Stimulated activated naive CD8-positive, alpha-beta T cell treated with anti-CD3 and anti-CD28 coated beads, Interleukin-15, amount 100 ng/mL, for 72 hours (primary cell): ENCODE data around the gene STOX2.
"Not testable (repeated sequence)": the region's sequence is repeated elsewhere in the genome, so short reads cannot be mapped to it uniquely, and the experiment has no call there.

Experiments used
- ATAC-seq: fragments of 150-1000 bp; cut with Tn5 transposase; 2 replicates; pipeline ENCODE4 v1.10.0; 2021; ENCODE audit warnings: mild to moderate bottlenecking, moderate library complexity
- DNase-seq, 2 donors: peaks; one replicate each; pipeline ENCODE4 v3.0.0; 2021 to 2022
- H3K27ac Mint-ChIP-seq, 2 donors: one replicate each; pipeline ENCODE4 v1.8.0; 2022; ENCODE audit warnings: mild to moderate bottlenecking in 2 of 2, mixed read lengths in 2 of 2, moderate library complexity in 2 of 2
- H3K27me3 Mint-ChIP-seq: one replicate; pipeline ENCODE4 v1.8.0; 2022; ENCODE audit warnings: mixed read lengths
- H3K4me1 Mint-ChIP-seq: one replicate; pipeline ENCODE4 v1.8.0; 2022; ENCODE audit warnings: mild to moderate bottlenecking, mixed read lengths
- H3K4me3 Mint-ChIP-seq, 2 donors: one replicate each; pipeline ENCODE4 v1.8.0; 2022; ENCODE audit warnings: mild to moderate bottlenecking in 2 of 2, mixed read lengths in 2 of 2, moderate library complexity in 1 of 2
- H3K9me3 Mint-ChIP-seq, 2 donors: one replicate each; pipeline ENCODE4 v1.8.0; 2022; ENCODE audit warnings: mixed read lengths in 2 of 2

Gene STOX2

DNA sequence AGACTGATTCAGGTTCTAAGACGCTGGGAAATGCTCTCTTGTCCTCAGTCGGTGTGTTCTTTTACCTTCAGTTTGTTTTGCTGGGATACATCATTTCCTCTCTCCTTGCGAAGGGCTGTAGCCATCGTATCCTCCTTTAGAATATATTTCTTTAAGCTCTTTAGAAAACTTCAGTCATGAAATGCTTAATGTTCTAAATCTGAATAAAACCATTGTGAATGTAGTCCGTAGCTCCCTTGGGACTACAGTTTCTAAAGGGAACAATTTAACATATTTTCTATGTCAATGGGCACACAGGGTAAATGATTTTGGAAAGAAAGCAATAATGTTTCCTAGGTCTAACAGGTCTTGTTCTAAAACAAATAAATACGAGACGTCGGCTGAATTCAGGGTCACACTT lies 40.6 kb downstream of the STOX2 start:
- ATAC-seq = no peak
- H3K27me3 Mint-ChIP-seq = peaks cover 20% of the 10 kb centered on the region

GRCh38 chr4:183950536-183950935 lies 45.4 kb downstream of the STOX2 start:
- H3K27ac Mint-ChIP-seq = no peak overlapping the region
- H3K4me1 Mint-ChIP-seq = no peaks in the 10 kb centered on the region
- DNase-seq = no peak
- H3K9me3 Mint-ChIP-seq = no peaks in the 10 kb centered on the region
- peaks cover 13% of the 10 kb centered on the region for H3K27me3 Mint-ChIP-seq
- no peak for ATAC-seq
- H3K4me3 Mint-ChIP-seq = no peak overlapping the region

More for the DNA sequence above, 40.6 kb downstream of the STOX2 start:
- Mint-ChIP-seq H3K9me3 (no peaks in the 10 kb centered on the region), H3K27ac (no peak overlapping the region), H3K4me1 (no peaks in the 10 kb centered on the region), H3K4me3 (no peak overlapping the region)
- no peak for DNase-seq

DNA sequence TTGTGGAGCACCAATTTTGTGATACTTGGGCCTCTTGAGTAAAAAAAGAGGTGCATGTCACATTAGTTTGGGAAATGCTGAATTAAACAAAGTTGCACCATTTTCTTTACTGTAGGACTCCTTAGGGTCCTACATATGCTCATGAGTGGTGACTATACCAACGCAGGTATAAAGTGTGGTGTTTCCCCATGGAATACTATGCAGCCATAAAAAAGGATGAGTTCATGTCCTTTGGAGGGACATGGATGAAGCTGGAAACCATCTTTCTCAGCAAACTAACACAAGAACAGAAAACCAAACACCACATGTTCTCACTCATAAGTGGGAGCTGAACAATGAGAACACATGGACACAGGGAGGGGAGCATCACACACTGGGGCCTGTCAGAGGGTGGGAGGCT lies 47.5 kb downstream of the STOX2 start:
- not testable (repeated sequence) for H3K9me3 Mint-ChIP-seq, H3K27ac Mint-ChIP-seq, DNase-seq, H3K4me3 Mint-ChIP-seq, ATAC-seq, H3K4me1 Mint-ChIP-seq
- H3K27me3 Mint-ChIP-seq = peaks cover 13% of the 10 kb centered on the region

- DNase-seq (no peak), ATAC-seq (no peak)
- peaks cover 7% of the 10 kb centered on the region for H3K27me3 Mint-ChIP-seq
- H3K4me3 Mint-ChIP-seq = no peak overlapping the region
- no peaks in the 10 kb centered on the region for H3K4me1 Mint-ChIP-seq
- no peak overlapping the region for H3K27ac Mint-ChIP-seq
- no peaks in the 10 kb centered on the region for H3K9me3 Mint-ChIP-seq
Observed at GRCh38 chr4:183959319-183960045, 54.4 kb downstream of the STOX2 start.

GRCh38 chr4:183960046-183960420 lies 54.9 kb downstream of the STOX2 start:
- no peak overlapping the region for H3K4me3 Mint-ChIP-seq
- H3K9me3 Mint-ChIP-seq = no peaks in the 10 kb centered on the region
- no peak overlapping the region for H3K27ac Mint-ChIP-seq
- no peaks in the 10 kb centered on the region for H3K4me1 Mint-ChIP-seq
- H3K27me3 Mint-ChIP-seq = peaks cover 10% of the 10 kb centered on the region
- DNase-seq (no peak), ATAC-seq (no peak)

DNA sequence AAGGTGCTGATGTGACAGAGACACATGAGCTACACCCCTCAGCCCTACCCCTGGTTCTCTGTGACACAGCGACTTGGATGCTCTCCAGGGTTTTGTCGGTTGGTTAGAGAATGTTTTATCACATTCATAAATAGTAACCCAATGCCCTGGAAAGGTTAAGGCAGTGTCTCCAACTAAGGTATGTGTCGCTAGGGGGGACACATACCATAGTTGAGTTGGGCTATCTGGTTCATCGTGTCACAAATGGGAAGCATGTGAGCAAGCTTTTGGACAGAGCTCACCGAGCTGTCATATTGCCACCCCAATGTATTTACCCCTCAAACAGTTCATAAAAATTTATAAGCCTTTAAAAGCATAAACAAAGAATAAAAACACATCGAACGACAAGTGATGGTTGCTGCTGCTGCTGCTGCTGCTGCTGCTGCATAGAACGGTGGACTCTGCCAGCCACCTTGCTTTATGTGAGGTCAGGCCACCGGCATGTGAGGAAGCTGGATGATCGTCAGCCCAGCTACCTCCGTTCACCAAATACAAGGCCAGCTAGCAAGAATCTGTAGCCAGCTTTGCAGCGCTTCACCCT lies 55.9 kb downstream of the STOX2 start:
- ATAC-seq (no peak), DNase-seq (no peak)
- H3K4me1 Mint-ChIP-seq = no peaks in the 10 kb centered on the region
- no peak overlapping the region for H3K4me3 Mint-ChIP-seq
- H3K27ac Mint-ChIP-seq = no peak overlapping the region
- no peaks in the 10 kb centered on the region for H3K9me3 Mint-ChIP-seq
- peaks cover 20% of the 10 kb centered on the region for H3K27me3 Mint-ChIP-seq

- H3K4me3 Mint-ChIP-seq = no peak overlapping the region
- ATAC-seq (no peak), DNase-seq (no peak)
- no peaks in the 10 kb centered on the region for H3K4me1 Mint-ChIP-seq
- H3K9me3 Mint-ChIP-seq = no peaks in the 10 kb centered on the region
- no peak overlapping the region for H3K27ac Mint-ChIP-seq
- peaks cover 27% of the 10 kb centered on the region for H3K27me3 Mint-ChIP-seq
Observed at GRCh38 chr4:183961795-183962194, 56.7 kb downstream of the STOX2 start.

DNA sequence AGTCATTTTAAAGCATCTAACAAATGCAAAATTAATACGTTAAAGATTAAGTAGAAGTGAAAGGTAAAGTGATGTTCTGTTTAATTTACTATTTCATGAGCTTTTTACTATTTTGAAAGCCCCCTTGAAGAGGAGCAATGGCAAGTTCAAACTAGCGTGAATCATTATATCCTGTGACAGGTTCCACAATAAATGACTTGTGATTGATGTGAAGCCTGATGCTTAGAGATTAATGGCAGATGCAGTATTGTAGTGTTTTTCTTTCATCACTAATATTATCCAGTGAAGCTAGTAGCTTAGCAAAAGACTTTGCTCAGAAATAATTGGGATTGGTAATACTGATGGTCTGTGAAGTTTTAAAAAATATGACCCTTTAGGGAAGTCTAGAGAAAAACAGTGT lies 57.3 kb downstream of the STOX2 start:
- DNase-seq (no peak), ATAC-seq (no peak)
- no peaks in the 10 kb centered on the region for H3K4me1 Mint-ChIP-seq
- no peaks in the 10 kb centered on the region for H3K9me3 Mint-ChIP-seq
- no peak overlapping the region for H3K27ac Mint-ChIP-seq
- peaks cover 33% of the 10 kb centered on the region for H3K27me3 Mint-ChIP-seq
- H3K4me3 Mint-ChIP-seq = no peak overlapping the region

DNA sequence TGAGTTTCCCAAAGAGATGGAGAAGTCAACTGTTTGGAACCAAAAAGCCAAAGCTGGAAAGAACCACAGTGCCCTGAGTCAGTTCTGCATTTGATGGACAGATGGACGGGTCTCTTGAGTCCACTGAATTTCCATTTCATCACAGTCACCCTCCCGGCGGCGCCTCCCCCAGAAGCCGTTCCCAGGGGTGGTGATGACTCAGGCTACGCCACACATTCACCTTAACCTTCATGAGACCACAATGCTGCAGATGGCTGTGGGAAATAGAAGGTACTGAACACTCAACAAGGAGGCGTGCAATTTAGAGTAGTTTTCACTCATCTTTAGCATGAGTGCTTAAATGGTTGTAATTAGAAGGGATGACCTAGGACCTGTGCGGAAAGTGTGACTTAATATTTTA lies 61.3 kb downstream of the STOX2 start:
- Mint-ChIP-seq H3K27ac (no peak overlapping the region), H3K4me3 (no peak overlapping the region), H3K9me3 (no peaks in the 10 kb centered on the region), H3K27me3 (peaks cover 57% of the 10 kb centered on the region), H3K4me1 (no peaks in the 10 kb centered on the region)
- no peak for ATAC-seq
- DNase-seq = no peak

- no peaks in the 10 kb centered on the region for H3K4me1 Mint-ChIP-seq
- H3K27me3 Mint-ChIP-seq = peaks cover 62% of the 10 kb centered on the region
- H3K27ac Mint-ChIP-seq = no peak overlapping the region
- H3K9me3 Mint-ChIP-seq = no peaks in the 10 kb centered on the region
- DNase-seq (no peak), ATAC-seq (no peak)
- no peak overlapping the region for H3K4me3 Mint-ChIP-seq
Observed at GRCh38 chr4:183967266-183967665, 62.2 kb downstream of the STOX2 start.

- peaks cover 0 to 4% of the 10 kb centered on the region in 2 donors for H3K9me3 Mint-ChIP-seq
- no peak overlapping the region for H3K4me3 Mint-ChIP-seq
- ATAC-seq = no peak
- H3K27me3 Mint-ChIP-seq = peaks cover 62% of the 10 kb centered on the region
- peak overlapping the region in 1 of 2 donors; percentile 43 for H3K27ac Mint-ChIP-seq
- no peaks in the 10 kb centered on the region for H3K4me1 Mint-ChIP-seq
- DNase-seq = no peak
Observed at GRCh38 chr4:183968502-183968901, 63.4 kb downstream of the STOX2 start.

GRCh38 chr4:183968931-183969330 lies 63.8 kb downstream of the STOX2 start:
- ATAC-seq (no peak), DNase-seq (no peak)
- Mint-ChIP-seq H3K9me3 (peaks cover 0 to 5% of the 10 kb centered on the region in 2 donors), H3K4me3 (no peak overlapping the region), H3K27me3 (peaks cover 61% of the 10 kb centered on the region), H3K4me1 (no peaks in the 10 kb centered on the region), H3K27ac (no peak overlapping the region)

DNA sequence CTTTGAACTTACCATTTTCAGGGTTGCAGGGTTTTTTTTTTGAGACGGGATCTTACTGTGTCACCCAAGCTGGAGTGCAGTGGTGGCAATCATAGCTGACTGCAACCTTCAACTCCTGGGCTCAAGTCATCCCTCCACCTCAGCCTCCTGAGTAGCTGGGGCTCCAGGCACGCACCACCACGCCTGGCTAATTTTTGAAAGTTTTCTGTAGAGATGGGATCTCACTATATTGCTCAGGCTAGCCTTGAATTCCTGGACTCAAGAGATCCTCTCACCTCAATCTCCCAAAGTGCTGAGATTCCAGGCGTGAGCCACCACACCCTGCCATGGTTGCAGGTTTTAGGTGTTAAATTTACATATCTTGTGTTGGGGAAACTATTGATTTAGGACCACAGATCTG lies 64.5 kb downstream of the STOX2 start:
- DNase-seq (no peak), ATAC-seq (no peak)
- H3K27me3 Mint-ChIP-seq = peaks cover 54% of the 10 kb centered on the region
- H3K27ac Mint-ChIP-seq = no peak overlapping the region
- H3K9me3 Mint-ChIP-seq = peaks cover 0 to 12% of the 10 kb centered on the region in 2 donors
- H3K4me3 Mint-ChIP-seq = no peak overlapping the region
- no peaks in the 10 kb centered on the region for H3K4me1 Mint-ChIP-seq

GRCh38 chr4:183971929-183972490 lies 66.9 kb downstream of the STOX2 start:
- no peak overlapping the region for H3K27ac Mint-ChIP-seq
- DNase-seq (no peak), ATAC-seq (no peak)
- no peak overlapping the region for H3K4me3 Mint-ChIP-seq
- peaks cover 0 to 13% of the 10 kb centered on the region in 2 donors for H3K9me3 Mint-ChIP-seq
- peaks cover 33% of the 10 kb centered on the region for H3K27me3 Mint-ChIP-seq
- H3K4me1 Mint-ChIP-seq = no peaks in the 10 kb centered on the region

- H3K4me1 Mint-ChIP-seq = no peaks in the 10 kb centered on the region
- no peak overlapping the region for H3K27ac Mint-ChIP-seq
- no peaks in the 10 kb centered on the region for H3K27me3 Mint-ChIP-seq
- H3K9me3 Mint-ChIP-seq = peaks cover 0 to 17% of the 10 kb centered on the region in 2 donors
- DNase-seq (no peak), ATAC-seq (no peak)
- no peak overlapping the region for H3K4me3 Mint-ChIP-seq
Observed at GRCh38 chr4:183977707-183978106, 72.6 kb downstream of the STOX2 start.

DNA sequence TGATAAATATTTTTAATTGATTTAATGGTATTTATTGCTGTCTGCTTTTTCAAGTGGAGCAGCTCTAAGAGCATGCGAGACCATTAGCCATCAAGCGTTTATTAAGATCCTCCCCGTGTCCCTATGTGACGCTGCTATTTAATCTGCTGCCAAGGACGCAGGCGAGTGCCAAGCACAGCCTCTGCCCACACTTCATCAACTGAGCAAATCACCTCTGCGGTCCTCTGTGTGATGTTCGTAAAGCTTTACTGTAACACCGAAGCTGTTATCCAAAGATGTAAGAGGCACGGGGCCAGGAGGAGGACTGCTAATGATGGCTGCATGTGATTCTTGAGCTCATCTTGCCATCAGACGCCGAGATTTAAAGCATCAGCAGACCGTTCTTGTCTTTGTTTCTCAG lies 79.5 kb downstream of the STOX2 start:
- peaks cover under 1% of the 10 kb centered on the region for H3K27me3 Mint-ChIP-seq
- H3K4me1 Mint-ChIP-seq = no peaks in the 10 kb centered on the region
- no peak overlapping the region for H3K27ac Mint-ChIP-seq
- DNase-seq (no peak), ATAC-seq (no peak)
- H3K4me3 Mint-ChIP-seq = no peak overlapping the region
- no peaks in the 10 kb centered on the region for H3K9me3 Mint-ChIP-seq
